Activated T-helper 17 cell treated with anti-CD3 and anti-CD28 coated beads, Interleukin-2, amount 50 U/mL, for 72 hours (primary cell): ENCODE data around the gene MBD5. TPM values are rescaled to one million over a fixed set of nuclear protein-coding genes. Genes with fewer than 3 reads are reported as not detected.

ENCODE experiments used
- ATAC-seq: fragments of 150-1000 bp; cut with Tn5 transposase; replicated peaks from 2 replicates; pipeline ENCODE4 v1.10.0; 2021; ENCODE audit warnings: mild to moderate bottlenecking, moderate library complexity
- H3K27ac Mint-ChIP-seq: one replicate; pipeline ENCODE4 v1.8.0; 2022; ENCODE audit warnings: mixed read lengths
- H3K27me3 Mint-ChIP-seq: one replicate; pipeline ENCODE4 v1.8.0; 2022; ENCODE audit warnings: mixed read lengths
- H3K36me3 Mint-ChIP-seq: one replicate; pipeline ENCODE4 v1.8.0; 2022; ENCODE audit warnings: low read depth, mild to moderate bottlenecking, mixed read lengths
- H3K4me1 Mint-ChIP-seq: one replicate; pipeline ENCODE4 v1.8.0; 2022; ENCODE audit warnings: mixed read lengths
- H3K4me3 Mint-ChIP-seq: one replicate; pipeline ENCODE4 v1.8.0; 2022; ENCODE audit warnings: mild to moderate bottlenecking, mixed read lengths
- H3K9me3 Mint-ChIP-seq: one replicate; pipeline ENCODE4 v1.8.0; 2022; ENCODE audit warnings: mixed read lengths
- total RNA-seq, 2 donors: library from RNA; stranded (reverse); gene quantifications; one replicate each; pipeline ENCODE4 v1.2.3, GENCODE V29; 2022

Gene MBD5
- total RNA-seq, 2 donors from 2014 or later: 33.5 to 55.7 TPM

DNA sequence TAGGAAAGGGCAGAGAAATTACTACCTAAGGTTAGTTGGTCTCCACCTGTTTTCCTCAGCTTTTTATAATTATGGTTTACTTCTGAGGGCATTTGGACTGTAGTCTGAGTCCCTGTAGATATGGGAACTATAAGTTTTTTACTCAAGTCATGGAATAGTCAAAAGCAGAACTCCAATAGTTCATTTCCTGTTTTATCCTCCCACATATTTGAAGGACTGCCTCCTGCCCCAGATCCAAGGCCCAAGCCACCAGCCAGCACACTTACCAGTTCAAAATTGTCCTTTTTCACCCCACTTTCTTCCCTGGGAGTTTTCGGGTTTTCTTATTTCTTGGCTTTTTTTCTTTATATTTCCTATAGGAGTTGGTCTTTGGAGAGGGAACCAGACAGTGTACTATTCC, 164.1 kb downstream of the MBD5 start:
- Mint-ChIP-seq H3K27me3 (no peaks in the 10 kb centered on the region), H3K9me3 (no peaks in the 10 kb centered on the region), H3K27ac (no peak overlapping the region), H3K36me3 (peaks cover 60% of the 10 kb centered on the region), H3K4me1 (no peaks in the 10 kb centered on the region), H3K4me3 (no peak overlapping the region)
- no peak for ATAC-seq

DNA sequence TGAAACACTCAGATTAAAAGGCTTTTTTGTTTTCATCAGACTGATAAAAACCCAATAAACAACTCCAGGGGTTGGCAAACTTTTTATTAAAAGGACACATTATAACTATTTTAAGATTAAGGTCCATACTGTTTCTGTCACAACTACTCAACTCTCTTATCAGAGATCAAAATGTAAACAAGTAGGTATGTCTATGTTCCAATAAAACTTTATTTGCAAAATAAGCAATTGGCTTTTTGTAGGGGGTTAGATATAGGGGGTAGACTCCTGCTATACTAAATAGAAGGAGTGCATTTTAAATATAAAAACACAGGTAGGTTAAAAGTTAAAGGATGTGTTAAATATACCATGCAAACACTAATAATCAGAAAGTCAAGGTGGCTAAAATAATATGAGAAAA, 174.0 kb downstream of the MBD5 start:
- no peak overlapping the region for H3K27ac Mint-ChIP-seq
- H3K4me3 Mint-ChIP-seq: no peak overlapping the region
- H3K27me3 Mint-ChIP-seq: no peaks in the 10 kb centered on the region
- H3K4me1 Mint-ChIP-seq: no peaks in the 10 kb centered on the region
- no peak for ATAC-seq
- no peaks in the 10 kb centered on the region for H3K9me3 Mint-ChIP-seq
- no peaks in the 10 kb centered on the region for H3K36me3 Mint-ChIP-seq

GRCh38 chr2:148201075-148202004, 180.4 kb downstream of the MBD5 start:
- Mint-ChIP-seq H3K4me3 (no peak overlapping the region), H3K4me1 (no peaks in the 10 kb centered on the region), H3K27ac (no peak overlapping the region), H3K27me3 (no peaks in the 10 kb centered on the region), H3K36me3 (no peaks in the 10 kb centered on the region), H3K9me3 (no peaks in the 10 kb centered on the region)
- ATAC-seq: peak; percentile 53

- ATAC-seq: no peak
- Mint-ChIP-seq H3K27ac (no peak overlapping the region), H3K4me3 (no peak overlapping the region), H3K36me3 (no peaks in the 10 kb centered on the region), H3K4me1 (no peaks in the 10 kb centered on the region), H3K9me3 (no peaks in the 10 kb centered on the region), H3K27me3 (no peaks in the 10 kb centered on the region)
Observed at GRCh38 chr2:148202237-148202636, 181.3 kb downstream of the MBD5 start.

DNA sequence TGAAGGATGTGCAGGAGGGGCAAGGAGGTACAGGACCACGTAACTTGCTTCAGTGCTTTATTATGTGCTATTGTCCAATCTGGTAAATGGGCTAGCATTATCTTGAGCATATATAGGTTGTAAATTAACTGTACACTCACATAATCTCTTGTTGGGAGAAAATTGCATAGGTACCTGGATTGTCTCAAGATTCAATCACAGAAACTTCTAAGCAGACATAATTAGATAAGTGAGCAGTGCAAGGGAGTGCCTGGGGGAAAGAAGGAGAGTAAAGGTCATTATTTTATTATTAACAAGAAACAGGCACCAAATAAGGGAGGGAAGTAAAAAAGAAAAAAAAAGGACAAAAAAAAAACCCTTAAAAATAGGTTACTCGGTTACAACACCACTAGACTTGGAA, 186.2 kb downstream of the MBD5 start:
- no peaks in the 10 kb centered on the region for H3K4me1 Mint-ChIP-seq
- no peak overlapping the region for H3K27ac Mint-ChIP-seq
- H3K4me3 Mint-ChIP-seq: no peak overlapping the region
- ATAC-seq: no peak
- no peaks in the 10 kb centered on the region for H3K9me3 Mint-ChIP-seq
- H3K36me3 Mint-ChIP-seq: no peaks in the 10 kb centered on the region
- H3K27me3 Mint-ChIP-seq: no peaks in the 10 kb centered on the region

DNA sequence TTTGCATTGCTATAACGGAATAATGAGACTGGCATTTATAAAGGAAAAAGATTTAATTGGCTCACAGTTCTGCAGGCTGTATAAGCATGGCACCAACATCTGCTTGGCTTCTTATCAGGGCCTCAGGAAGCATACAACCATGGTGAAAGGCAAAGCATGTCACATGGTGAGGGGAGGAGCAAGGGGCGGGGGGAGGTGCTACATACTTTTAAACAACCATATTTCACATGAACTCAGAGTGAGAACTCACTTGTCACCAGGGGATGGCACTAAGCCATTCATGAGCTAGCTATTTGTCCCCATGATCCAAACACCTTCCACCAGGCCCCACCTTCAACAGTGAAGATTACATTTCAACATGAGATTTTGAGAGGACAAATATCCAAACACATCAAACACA, 188.7 kb downstream of the MBD5 start:
- Mint-ChIP-seq H3K36me3 (no peaks in the 10 kb centered on the region), H3K27ac (no peak overlapping the region), H3K4me1 (no peaks in the 10 kb centered on the region), H3K27me3 (no peaks in the 10 kb centered on the region), H3K9me3 (no peaks in the 10 kb centered on the region), H3K4me3 (no peak overlapping the region)
- ATAC-seq: peak; percentile 37

DNA sequence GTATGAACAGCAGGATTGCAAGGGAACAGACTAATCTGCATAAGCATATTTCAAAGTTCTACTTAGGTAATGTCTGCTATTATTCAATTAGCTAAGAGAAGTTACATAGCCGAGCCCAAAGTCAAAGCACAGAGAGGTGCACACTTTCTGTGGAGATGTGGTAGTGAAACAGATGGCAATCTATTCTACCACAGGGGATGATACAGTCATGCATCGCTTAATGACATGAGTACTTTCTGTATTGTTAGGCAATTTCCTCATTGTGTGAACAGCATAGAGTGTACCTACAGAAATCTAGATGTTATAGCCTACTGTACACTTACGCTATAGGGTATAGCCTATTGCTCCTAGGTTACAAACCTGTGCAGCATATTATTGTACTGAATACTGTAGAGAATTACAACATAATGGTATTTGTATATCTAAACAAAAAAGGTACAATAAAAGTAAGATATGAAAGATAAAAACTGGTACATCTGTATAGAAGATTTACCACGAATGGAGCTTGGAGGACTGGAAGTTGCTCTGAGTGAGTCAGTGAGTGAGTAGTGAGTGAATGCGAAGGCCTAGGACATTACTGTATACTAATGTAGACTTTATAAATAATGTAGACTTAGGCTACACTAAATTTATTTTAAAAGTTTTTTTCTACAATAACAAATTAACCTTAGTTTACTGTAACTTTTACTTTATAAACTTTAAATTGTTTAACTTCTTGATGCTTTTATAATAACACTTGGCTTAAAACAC, 197.6 kb downstream of the MBD5 start:
- Mint-ChIP-seq H3K36me3 (no peaks in the 10 kb centered on the region), H3K4me1 (no peaks in the 10 kb centered on the region), H3K4me3 (no peak overlapping the region), H3K9me3 (peaks cover 8% of the 10 kb centered on the region), H3K27me3 (no peaks in the 10 kb centered on the region), H3K27ac (no peak overlapping the region)
- peak; percentile 32 for ATAC-seq

- Mint-ChIP-seq H3K9me3 (peaks cover 12% of the 10 kb centered on the region), H3K27me3 (no peaks in the 10 kb centered on the region), H3K36me3 (no peaks in the 10 kb centered on the region), H3K27ac (no peak overlapping the region), H3K4me1 (no peaks in the 10 kb centered on the region), H3K4me3 (no peak overlapping the region)
- no peak for ATAC-seq
Observed at GRCh38 chr2:148221166-148221565, 200.3 kb downstream of the MBD5 start.

DNA sequence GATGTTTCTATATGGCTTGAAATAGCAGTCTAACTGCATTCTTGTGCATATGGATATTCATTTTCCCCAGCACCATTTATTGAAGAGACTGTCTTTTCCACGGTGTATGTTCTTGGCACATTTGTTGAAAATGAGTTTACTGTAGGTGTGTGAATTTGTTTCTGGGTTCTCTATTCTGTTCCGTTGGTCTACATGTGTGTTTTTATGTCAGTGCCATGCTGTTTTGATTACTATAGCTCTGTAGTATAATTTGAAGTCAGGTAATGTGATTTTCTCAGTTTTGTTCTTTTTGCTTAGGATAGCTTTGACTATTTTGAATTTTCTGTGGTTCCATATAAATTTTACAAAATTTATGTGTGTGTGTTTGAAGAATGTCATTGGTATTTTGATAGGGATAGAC, 201.0 kb downstream of the MBD5 start:
- no peak for ATAC-seq
- Mint-ChIP-seq H3K27me3 (no peaks in the 10 kb centered on the region), H3K4me3 (no peak overlapping the region), H3K27ac (no peak overlapping the region), H3K36me3 (no peaks in the 10 kb centered on the region), H3K9me3 (peaks cover 12% of the 10 kb centered on the region), H3K4me1 (no peaks in the 10 kb centered on the region)

DNA sequence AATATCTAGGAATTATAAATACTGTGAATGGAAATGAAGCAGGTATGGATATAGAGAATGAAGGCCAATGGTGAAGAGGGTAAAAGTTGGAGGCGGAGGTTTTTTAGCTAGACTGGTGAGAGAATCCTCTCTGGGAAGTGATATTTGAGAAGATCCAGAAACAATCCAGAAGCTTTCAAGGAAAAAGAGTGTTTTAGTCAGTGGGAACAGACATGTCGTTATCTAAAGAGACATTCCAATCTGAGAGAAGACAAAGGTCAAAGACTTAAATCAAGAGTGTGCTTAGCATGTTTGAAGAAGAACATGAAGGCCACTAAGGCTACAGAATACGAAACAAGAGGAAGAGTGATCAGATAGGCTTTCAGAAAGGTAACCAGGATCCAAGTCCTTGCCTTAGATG, 211.0 kb downstream of the MBD5 start:
- ATAC-seq: no peak
- peaks cover 4% of the 10 kb centered on the region for H3K9me3 Mint-ChIP-seq
- H3K4me1 Mint-ChIP-seq: no peaks in the 10 kb centered on the region
- H3K36me3 Mint-ChIP-seq: peaks cover 39% of the 10 kb centered on the region
- H3K4me3 Mint-ChIP-seq: no peak overlapping the region
- no peak overlapping the region for H3K27ac Mint-ChIP-seq
- H3K27me3 Mint-ChIP-seq: no peaks in the 10 kb centered on the region

DNA sequence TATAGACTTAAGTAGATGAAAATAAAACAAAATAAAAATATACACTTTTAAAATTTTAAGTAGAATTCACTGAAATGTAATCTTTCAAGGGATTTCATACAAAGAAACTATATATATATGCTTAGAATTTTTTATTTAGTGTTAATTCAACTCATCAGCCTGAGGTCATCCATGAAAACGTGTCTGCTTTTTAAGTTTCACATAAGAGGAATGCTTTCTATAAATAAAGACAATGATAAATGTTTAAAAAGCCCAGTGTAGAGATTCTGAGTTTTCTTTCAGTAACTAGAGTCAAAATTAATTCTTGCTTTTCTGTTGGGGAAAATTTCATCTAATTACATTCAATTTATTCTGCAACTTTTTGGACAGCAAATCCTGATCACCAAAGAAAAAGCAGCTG, 213.3 kb downstream of the MBD5 start:
- H3K4me1 Mint-ChIP-seq: no peaks in the 10 kb centered on the region
- no peak for ATAC-seq
- H3K4me3 Mint-ChIP-seq: no peak overlapping the region
- H3K9me3 Mint-ChIP-seq: peaks cover 10% of the 10 kb centered on the region
- no peaks in the 10 kb centered on the region for H3K27me3 Mint-ChIP-seq
- no peak overlapping the region for H3K27ac Mint-ChIP-seq
- H3K36me3 Mint-ChIP-seq: peaks cover 54% of the 10 kb centered on the region

- Mint-ChIP-seq H3K27ac (no peak overlapping the region), H3K4me1 (no peaks in the 10 kb centered on the region), H3K9me3 (peaks cover 10% of the 10 kb centered on the region), H3K4me3 (no peak overlapping the region), H3K36me3 (peaks cover 65% of the 10 kb centered on the region), H3K27me3 (no peaks in the 10 kb centered on the region)
- ATAC-seq: no peak
Observed at GRCh38 chr2:148237911-148238310, 217.0 kb downstream of the MBD5 start.

GRCh38 chr2:148238561-148238960, 217.7 kb downstream of the MBD5 start:
- Mint-ChIP-seq H3K36me3 (peaks cover 60% of the 10 kb centered on the region), H3K4me1 (no peaks in the 10 kb centered on the region), H3K9me3 (peaks cover 10% of the 10 kb centered on the region), H3K27me3 (no peaks in the 10 kb centered on the region), H3K27ac (no peak overlapping the region), H3K4me3 (no peak overlapping the region)
- ATAC-seq: no peak

DNA sequence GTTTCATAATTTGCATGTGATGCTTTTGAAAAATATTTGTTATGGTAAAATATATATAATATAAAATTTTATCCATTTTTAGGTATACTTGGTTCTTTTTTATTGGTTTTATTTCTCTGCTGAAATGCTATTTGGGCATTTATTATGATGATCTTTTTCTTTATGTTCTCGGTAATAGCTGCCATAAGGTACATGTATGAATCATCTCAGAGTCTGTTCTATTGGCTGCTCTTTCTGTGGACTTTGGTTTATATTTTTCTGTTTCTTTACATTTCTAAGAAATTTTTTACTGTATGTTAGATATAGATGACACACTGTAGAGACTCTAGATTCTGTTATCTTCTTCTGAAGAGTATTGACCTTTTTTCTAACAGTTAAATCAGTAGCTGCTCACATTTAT, 219.9 kb downstream of the MBD5 start:
- no peaks in the 10 kb centered on the region for H3K4me1 Mint-ChIP-seq
- no peak for ATAC-seq
- peaks cover 51% of the 10 kb centered on the region for H3K36me3 Mint-ChIP-seq
- H3K9me3 Mint-ChIP-seq: peaks cover 10% of the 10 kb centered on the region
- H3K27me3 Mint-ChIP-seq: no peaks in the 10 kb centered on the region
- H3K4me3 Mint-ChIP-seq: no peak overlapping the region
- no peak overlapping the region for H3K27ac Mint-ChIP-seq
